HUES6 (cell line): ENCODE results near the gene KRTAP5-11.
"Not testable (repeated sequence)": the region's sequence is repeated elsewhere in the genome, so short reads cannot be mapped to it uniquely, and the experiment has no call there.

Experiments
- H3K27ac ChIP-seq: 2 replicates; pipeline ENCODE4 v1.7.0; 2013; ENCODE audit warnings: low read depth, mild to moderate bottlenecking, low read length, inconsistent platforms
- H3K27me3 ChIP-seq: 2 replicates; pipeline ENCODE4 v1.6.1; 2013; ENCODE audit warnings: low read length; ENCODE audit not compliant: control insufficient read depth, insufficient read depth
- H3K36me3 ChIP-seq: 2 replicates; pipeline ENCODE4 v1.6.1; 2013; ENCODE audit warnings: low read length; ENCODE audit not compliant: control insufficient read depth, insufficient read depth
- H3K4me1 ChIP-seq: 2 replicates; pipeline ENCODE4 v1.6.1; 2013; ENCODE audit warnings: low read length; ENCODE audit not compliant: control insufficient read depth, insufficient read depth
- H3K4me3 ChIP-seq: 2 replicates; pipeline ENCODE4 v1.5.1; 2013; ENCODE audit warnings: low read depth, low read length
- H3K9ac ChIP-seq: one replicate; pipeline ENCODE4 v1.6.1; 2013; ENCODE audit warnings: mild to moderate bottlenecking, low read length
- H3K9me3 ChIP-seq: 2 replicates; pipeline ENCODE4 v1.6.1; 2013; ENCODE audit warnings: low read depth, low read length; ENCODE audit not compliant: control insufficient read depth, insufficient read depth

KRTAP5-11 gene

DNA sequence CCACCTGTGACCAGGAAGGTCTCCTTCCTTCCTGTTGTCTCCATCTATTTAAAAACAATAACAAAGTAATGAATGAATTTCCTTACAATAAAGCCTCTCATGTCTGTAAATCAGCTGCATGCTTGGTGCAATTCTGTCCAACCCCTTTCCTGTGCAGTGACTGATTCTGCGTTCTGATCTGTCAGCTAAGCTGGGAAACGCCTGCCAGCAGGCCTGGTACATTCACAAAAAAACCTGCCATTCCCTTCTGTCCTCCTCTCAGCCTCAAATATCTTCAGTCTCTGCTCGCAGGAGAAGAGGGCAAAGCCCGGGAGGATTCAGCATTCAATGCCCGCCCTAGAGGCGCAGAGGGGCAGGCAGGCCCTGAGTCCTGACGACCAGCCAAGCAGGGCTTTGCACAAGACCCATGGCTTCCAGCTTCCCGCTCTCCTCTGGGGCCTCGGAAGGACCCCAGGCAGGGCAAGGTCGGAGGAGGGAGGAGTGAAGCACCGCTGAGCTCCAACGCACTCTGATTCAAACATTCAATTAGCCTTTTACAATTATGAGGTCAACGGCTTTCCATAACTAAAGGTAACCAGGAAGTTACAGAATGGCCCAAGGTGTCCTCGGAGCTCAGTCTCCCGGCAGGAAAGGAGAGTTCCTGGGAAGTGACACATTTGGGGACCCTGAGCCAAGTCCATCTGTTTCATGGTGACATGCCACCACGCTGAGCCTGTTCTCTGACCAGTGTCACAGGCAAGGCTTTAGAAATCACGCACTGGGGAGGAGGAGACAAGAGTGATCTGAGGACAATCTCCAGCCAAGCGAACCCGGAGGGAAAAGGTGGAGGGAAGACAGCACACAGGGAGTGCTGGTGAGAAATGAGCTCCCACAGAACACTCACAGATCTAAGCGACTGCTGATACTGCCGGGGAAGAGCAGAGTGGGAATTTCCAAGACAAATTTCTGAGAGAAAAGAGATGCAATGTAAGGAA lies 15.8 kb downstream of the KRTAP5-11 start:
- H3K36me3 ChIP-seq, H3K4me3 ChIP-seq, H3K9me3 ChIP-seq, H3K27me3 ChIP-seq, H3K27ac ChIP-seq, H3K9ac ChIP-seq: not testable (repeated sequence)
- peaks cover 21% of the 10 kb centered on the region for H3K4me1 ChIP-seq

- H3K4me3 ChIP-seq: no peak overlapping the region
- peaks cover 21% of the 10 kb centered on the region for H3K4me1 ChIP-seq
- no peaks in the 10 kb centered on the region for H3K27me3 ChIP-seq
- H3K36me3 ChIP-seq: no peaks in the 10 kb centered on the region
- peaks cover 7% of the 10 kb centered on the region; the same call in 1 of the 2 replicates for H3K9me3 ChIP-seq
- no peak overlapping the region for H3K27ac ChIP-seq
- H3K9ac ChIP-seq: no peak overlapping the region
Measured at GRCh38 chr11:71566081-71566620, 16.5 kb downstream of the KRTAP5-11 start.

DNA sequence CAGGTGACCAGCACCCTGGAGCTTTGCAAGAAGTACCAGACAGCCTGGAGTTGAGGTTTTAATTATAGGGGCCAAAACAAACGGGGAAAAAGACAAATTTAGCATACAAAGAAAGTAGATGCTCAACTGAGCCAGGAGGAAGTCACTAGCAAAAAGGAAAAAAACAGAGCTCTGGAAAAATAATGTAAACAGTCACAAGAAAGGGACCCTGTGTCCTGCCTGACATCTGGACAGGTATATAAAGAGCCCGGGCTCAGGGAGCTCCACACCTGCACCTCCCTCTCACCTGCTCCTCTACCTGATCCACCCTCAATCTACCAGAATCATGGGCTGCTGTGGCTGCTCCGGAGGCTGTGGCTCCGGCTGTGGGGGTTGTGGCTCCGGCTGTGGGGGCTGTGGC lies 17.4 kb downstream of the KRTAP5-11 start, which contains the start of gene KRTAP5-10:
TSS of gene KRTAP5-10 (plus strand) at position 301 of the 400 bp plus-strand sequence. CDS start at position 326, 25 bp downstream.
- no peak within 1 kb of the TSS for H3K4me3 ChIP-seq
- H3K9ac ChIP-seq: no peak within 1 kb of the TSS
- H3K4me1 ChIP-seq: peaks cover 21% of the 10 kb centered on the region
- H3K27me3 ChIP-seq: no peaks in the 10 kb centered on the region
- no peaks in the 10 kb centered on the region for H3K36me3 ChIP-seq
- H3K27ac ChIP-seq: no peak within 1 kb of the TSS
- peaks cover 11% of the 10 kb centered on the region; the same call in 1 of the 2 replicates for H3K9me3 ChIP-seq

GRCh38 chr11:71564430-71564829 lies 18.2 kb downstream of the KRTAP5-11 start:
- H3K9ac ChIP-seq: no peak overlapping the region
- no peaks in the 10 kb centered on the region for H3K36me3 ChIP-seq
- no peak overlapping the region for H3K4me3 ChIP-seq

DNA sequence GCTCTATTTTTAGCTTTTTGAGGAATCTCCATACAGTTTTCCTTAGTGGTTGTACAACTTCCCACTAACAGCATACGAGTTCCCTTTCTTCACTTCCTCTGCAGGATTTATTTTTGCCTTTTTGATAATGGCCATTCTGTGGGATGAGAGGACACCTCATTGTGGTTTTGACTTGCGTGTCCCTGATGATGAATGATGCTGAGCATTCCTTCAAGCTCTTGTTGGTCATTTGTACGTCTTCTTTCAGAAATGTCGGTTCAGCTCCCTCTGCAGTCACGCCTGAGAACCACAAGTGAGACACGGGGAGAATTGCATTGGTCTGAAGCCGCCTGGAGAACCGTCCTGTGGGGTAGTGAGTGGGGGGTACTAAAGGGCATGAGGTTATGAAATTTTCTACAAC lies 19.3 kb downstream of the KRTAP5-11 start:
- Histone ChIP-seq H3K27me3 (no peaks in the 10 kb centered on the region), H3K9me3 (peaks cover 11% of the 10 kb centered on the region; the same call in 1 of the 2 replicates), H3K9ac (no peak overlapping the region), H3K4me3 (no peak overlapping the region), H3K4me1 (peaks cover 14% of the 10 kb centered on the region), H3K36me3 (no peaks in the 10 kb centered on the region), H3K27ac (no peak overlapping the region)

More at GRCh38 chr11:71564430-71564829, 18.2 kb downstream of the KRTAP5-11 start:
- Histone ChIP-seq H3K4me1 (peaks cover 21% of the 10 kb centered on the region), H3K9me3 (peaks cover 11% of the 10 kb centered on the region; the same call in 1 of the 2 replicates), H3K27ac (no peak overlapping the region), H3K27me3 (no peaks in the 10 kb centered on the region)

GRCh38 chr11:71562120-71562519 lies 20.6 kb downstream of the KRTAP5-11 start:
- H3K4me3 ChIP-seq: no peak overlapping the region
- H3K9ac ChIP-seq: no peak overlapping the region
- peaks cover 9% of the 10 kb centered on the region for H3K4me1 ChIP-seq
- H3K9me3 ChIP-seq: peaks cover 14% of the 10 kb centered on the region
- H3K27me3 ChIP-seq: no peaks in the 10 kb centered on the region
- H3K27ac ChIP-seq: no peak overlapping the region
- H3K36me3 ChIP-seq: no peaks in the 10 kb centered on the region

DNA sequence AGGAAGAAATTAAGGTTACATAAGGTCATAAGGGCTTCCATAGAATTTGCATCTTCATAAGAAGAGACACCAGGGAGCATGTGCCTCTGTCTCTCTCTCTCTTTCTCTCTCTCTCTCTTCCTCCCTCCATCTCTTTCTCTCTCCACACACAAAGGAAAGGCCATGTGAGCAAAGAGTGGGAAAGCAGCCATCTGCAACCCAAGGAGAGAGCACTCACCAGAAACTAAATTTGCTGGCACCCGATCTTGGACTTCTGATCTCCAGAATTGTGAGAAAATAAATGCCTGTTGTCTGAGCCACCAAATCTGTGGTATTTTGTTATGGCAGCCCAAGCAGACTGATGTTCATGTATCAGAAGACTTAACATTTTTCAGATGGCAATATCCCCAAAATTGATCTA lies 23.7 kb downstream of the KRTAP5-11 start:
- Histone ChIP-seq H3K27ac (no peak overlapping the region), H3K4me1 (no peaks in the 10 kb centered on the region), H3K27me3 (no peaks in the 10 kb centered on the region), H3K36me3 (no peaks in the 10 kb centered on the region), H3K9ac (no peak overlapping the region), H3K9me3 (peaks cover 26% of the 10 kb centered on the region), H3K4me3 (no peak overlapping the region)

- Histone ChIP-seq H3K4me3 (no peak overlapping the region), H3K9ac (no peak overlapping the region)
Measured at GRCh38 chr11:71557257-71557656, 25.4 kb downstream of the KRTAP5-11 start.

DNA sequence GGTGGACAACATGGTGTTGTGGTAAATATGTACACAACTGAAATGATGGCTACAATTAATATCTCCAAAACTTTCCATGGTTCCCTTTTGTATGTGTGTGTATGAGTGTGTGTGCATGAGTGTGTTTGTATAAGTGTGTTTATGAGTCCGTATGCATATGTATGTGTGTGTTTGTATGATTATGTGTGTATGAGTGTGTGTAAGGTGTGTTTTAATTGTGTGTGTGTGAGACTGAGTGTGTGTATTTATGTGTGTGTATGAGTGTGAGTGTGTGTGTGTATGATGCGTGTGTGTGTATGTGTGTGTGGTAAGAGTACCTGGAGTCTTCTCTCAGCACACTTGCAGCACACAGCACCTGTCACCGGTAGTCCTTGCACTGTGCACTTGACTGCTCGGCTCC lies 26.7 kb downstream of the KRTAP5-11 start:
- Histone ChIP-seq H3K36me3 (no peaks in the 10 kb centered on the region), H3K9ac (no peak overlapping the region), H3K27ac (no peak overlapping the region), H3K27me3 (no peaks in the 10 kb centered on the region), H3K4me3 (no peak overlapping the region), H3K9me3 (peaks cover 19% of the 10 kb centered on the region), H3K4me1 (no peaks in the 10 kb centered on the region)

More at GRCh38 chr11:71557257-71557656, 25.4 kb downstream of the KRTAP5-11 start:
- no peaks in the 10 kb centered on the region for H3K36me3 ChIP-seq
- H3K4me1 ChIP-seq: no peaks in the 10 kb centered on the region
- H3K27me3 ChIP-seq: no peaks in the 10 kb centered on the region
- H3K9me3 ChIP-seq: peaks cover 26% of the 10 kb centered on the region
- no peak overlapping the region for H3K27ac ChIP-seq

DNA sequence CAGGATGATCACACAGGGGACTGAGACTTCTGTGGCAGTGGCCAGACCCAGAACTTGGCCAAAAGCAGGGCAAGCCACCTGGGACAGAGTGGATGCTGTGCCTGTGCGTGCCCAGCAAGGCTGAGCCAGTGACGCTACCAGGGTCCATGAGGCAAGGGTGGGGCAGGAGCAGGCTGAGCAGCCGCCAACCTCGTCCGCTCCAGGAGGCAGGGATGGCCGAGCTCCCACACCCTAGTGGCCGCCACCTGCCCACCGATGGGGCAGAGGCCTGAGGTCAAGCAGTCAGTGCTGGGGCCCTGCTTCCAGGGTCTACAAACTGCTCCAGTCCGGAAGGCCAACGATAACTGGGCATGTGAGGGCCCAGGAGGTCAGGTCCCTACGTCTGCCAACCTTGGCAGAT lies 27.2 kb downstream of the KRTAP5-11 start:
- Histone ChIP-seq H3K36me3 (no peaks in the 10 kb centered on the region), H3K27ac (no peak overlapping the region), H3K4me3 (no peak overlapping the region)

DNA sequence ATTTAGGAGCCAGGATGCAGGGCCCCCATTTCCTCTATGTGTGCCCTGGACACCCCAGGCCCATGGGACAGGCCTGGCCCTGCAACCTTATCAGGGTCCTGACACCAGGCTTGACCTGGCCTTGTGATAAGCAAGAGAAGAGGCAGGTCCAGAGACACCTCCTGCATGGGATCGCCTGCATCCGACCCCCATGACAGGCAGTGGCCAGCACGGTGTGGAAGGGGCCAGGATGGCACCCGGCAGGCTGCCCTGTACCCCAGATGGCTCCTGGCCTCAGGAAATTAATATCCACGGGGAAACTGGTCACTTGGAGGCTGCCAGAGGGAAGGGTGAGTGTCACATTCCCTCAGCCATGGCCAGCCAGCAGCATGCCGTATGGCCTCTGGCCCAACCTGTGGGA lies 27.7 kb downstream of the KRTAP5-11 start:
- Histone ChIP-seq H3K4me3 (no peak overlapping the region), H3K27me3 (no peaks in the 10 kb centered on the region), H3K27ac (no peak overlapping the region), H3K36me3 (no peaks in the 10 kb centered on the region), H3K9me3 (peaks cover 15% of the 10 kb centered on the region), H3K9ac (no peak overlapping the region), H3K4me1 (no peaks in the 10 kb centered on the region)

More for the DNA sequence above, 27.2 kb downstream of the KRTAP5-11 start:
- Histone ChIP-seq H3K9ac (no peak overlapping the region), H3K27me3 (no peaks in the 10 kb centered on the region), H3K9me3 (peaks cover 17% of the 10 kb centered on the region), H3K4me1 (no peaks in the 10 kb centered on the region)
